ENCODE measurements around the gene DCAF4L1. TPM values are rescaled to one million over a fixed set of nuclear protein-coding genes. Genes with fewer than 3 reads are reported as not detected.

The DCAF4L1 gene
- polyA plus RNA-seq: under 1 TPM; under 0.01 to 0.09 (median 0.02) TPM

GRCh38 chr4:41981456-41981855, at the start of gene DCAF4L1:
TSS of gene DCAF4L1 (plus strand) at chr4:41981756. CDS start at chr4:41981793, 37 bp downstream.
- H3K27ac ChIP-seq (ENCODE audit: low read depth, low read length): no peak within 1 kb of the TSS
- 62 to 93% (median 65%) methylated on average over 12 of the region's 12 CpGs for WGBS, 3 donors

- no peak overlapping the region for H3K27ac ChIP-seq (ENCODE audit: low read depth, low read length)
- WGBS, 3 donors: 65 to 84% (median 75%) methylated on average over 3 of the region's 3 CpGs
These were observed 48.6 kb upstream of the DCAF4L1 start for GRCh38 chr4:41932988-41933387.

GRCh38 chr4:41933997-41934503, 47.5 kb upstream of the DCAF4L1 start:
- WGBS, 3 donors: 89 to 92% (median 92%) methylated on average over 10 of the region's 10 CpGs
- no peak overlapping the region for H3K27ac ChIP-seq (ENCODE audit: low read depth, low read length)

- H3K27ac ChIP-seq (ENCODE audit: low read depth, low read length): no peak overlapping the region
- 64 to 82% (median 64%) methylated on average over 9 of the region's 9 CpGs for WGBS, 3 donors
These were observed 47.0 kb upstream of the DCAF4L1 start for GRCh38 chr4:41934514-41934900.

GRCh38 chr4:41934901-41935651, 46.5 kb upstream of the DCAF4L1 start, which contains the start of gene TMEM33:
TSS of gene TMEM33 (plus strand) at chr4:41935429. CDS start at chr4:41935485, 56 bp downstream.
- WGBS, 3 donors: 1 to 2% (median 2%) methylated on average over 47 to 49 of the region's 49 CpGs
- peak within 1 kb of the TSS; percentile 45 for H3K27ac ChIP-seq (ENCODE audit: low read depth, low read length)

GRCh38 chr4:41935652-41936021, 45.9 kb upstream of the DCAF4L1 start:
- H3K27ac ChIP-seq (ENCODE audit: low read depth, low read length): no peak overlapping the region
- 2 to 3% (median 2%) methylated on average over 12 of the region's 12 CpGs for WGBS, 3 donors

GRCh38 chr4:41939016-41939626, 42.4 kb upstream of the DCAF4L1 start:
- no peak overlapping the region for H3K27ac ChIP-seq (ENCODE audit: low read depth, low read length)
- WGBS, 3 donors: 48 to 73% (median 57%) methylated on average over 3 of the region's 3 CpGs

- H3K27ac ChIP-seq (ENCODE audit: low read depth, low read length): no peak overlapping the region
These were observed 40.7 kb upstream of the DCAF4L1 start for GRCh38 chr4:41940834-41941233.

- no peak overlapping the region for H3K27ac ChIP-seq (ENCODE audit: low read depth, low read length)
- WGBS, 3 donors: 91 to 93% (median 91%) methylated on average over 2 of the region's 2 CpGs
These were observed 38.0 kb upstream of the DCAF4L1 start for GRCh38 chr4:41943506-41943905.

GRCh38 chr4:41944089-41944488, 37.5 kb upstream of the DCAF4L1 start:
- no peak overlapping the region for H3K27ac ChIP-seq (ENCODE audit: low read depth, low read length)

GRCh38 chr4:41949531-41949930, 32.0 kb upstream of the DCAF4L1 start:
- H3K27ac ChIP-seq (ENCODE audit: low read depth, low read length): no peak overlapping the region
- 78 to 83% (median 82%) methylated on average over 3 of the region's 3 CpGs for WGBS, 3 donors

GRCh38 chr4:41957634-41958033, 23.9 kb upstream of the DCAF4L1 start:
- 21 to 42% (median 23%) methylated on average over 1 of the region's 1 CpG for WGBS, 3 donors

GRCh38 chr4:41963105-41963504, 18.5 kb upstream of the DCAF4L1 start:
- 92 to 94% (median 93%) methylated on average over 4 of the region's 4 CpGs for WGBS, 3 donors
- no peak overlapping the region for H3K27ac ChIP-seq (ENCODE audit: low read depth, low read length)

More at GRCh38 chr4:41957634-41958033, 23.9 kb upstream of the DCAF4L1 start:
- no peak overlapping the region for H3K27ac ChIP-seq (ENCODE audit: low read depth, low read length)

- H3K27ac ChIP-seq (ENCODE audit: low read depth, low read length): no peak overlapping the region
- WGBS, 3 donors: 96 to 97% (median 97%) methylated on average over 1 of the region's 1 CpG
These were observed 17.2 kb upstream of the DCAF4L1 start for GRCh38 chr4:41964401-41964800.

- WGBS, 3 donors: 91 to 98% (median 97%) methylated on average over 2 of the region's 2 CpGs
- no peak overlapping the region for H3K27ac ChIP-seq (ENCODE audit: low read depth, low read length)
These were observed 14.2 kb upstream of the DCAF4L1 start for GRCh38 chr4:41967392-41967791.

- H3K27ac ChIP-seq (ENCODE audit: low read depth, low read length): no peak overlapping the region
These were observed 11.9 kb upstream of the DCAF4L1 start for GRCh38 chr4:41969671-41970070.

GRCh38 chr4:41975341-41975740, 6.2 kb upstream of the DCAF4L1 start:
- 53 to 88% (median 67%) methylated on average over 1 of the region's 1 CpG for WGBS, 3 donors
- H3K27ac ChIP-seq (ENCODE audit: low read depth, low read length): no peak overlapping the region

GRCh38 chr4:41976775-41977516, 4.6 kb upstream of the DCAF4L1 start:
- WGBS, 3 donors: 35 to 74% (median 67%) methylated on average over 1 of the region's 1 CpG
- no peak overlapping the region for H3K27ac ChIP-seq (ENCODE audit: low read depth, low read length)

GRCh38 chr4:41977709-41978108, 3.8 kb upstream of the DCAF4L1 start:
- no peak overlapping the region for H3K27ac ChIP-seq (ENCODE audit: low read depth, low read length)
- WGBS, 3 donors: 39 to 46% (median 40%) methylated on average over 3 of the region's 3 CpGs
